ENCODE results near the gene VAC14. TPM values are rescaled to one million over a fixed set of nuclear protein-coding genes. Genes with fewer than 3 reads are reported as not detected.
A peak's percentile ranks its signal among the peaks of the same experiment; 100 is the strongest.

The VAC14 gene
- polyA plus RNA-seq, 1 experiment = 50.7 TPM

- ChIA-PET CTCF (interaction anchor here (1.1 to 11.1 kb wide), 4 partner anchors 18 to 93 kb away, joined by 3 to 117 read pairs (median 18); no protein-coding TSS in a partner anchor), POLR2A (interaction anchor here (0.6 kb wide), 1 partner anchor 772 kb away, joined by 21 read pairs; no protein-coding TSS in a partner anchor)
- no peak for DNase-seq (ENCODE audit: low read depth)
Observed at GRCh38 chr16:70685061-70685937, 115.7 kb downstream of the VAC14 start.

GRCh38 chr16:70684146-70685060 is 116.6 kb downstream of the VAC14 start:
- ChIA-PET CTCF (interaction anchor here (1.1 to 11.1 kb wide), 3 partner anchors 19 to 94 kb away, joined by 3 to 117 read pairs (median 3); no protein-coding TSS in a partner anchor), POLR2A (no interaction called here)
- no peak for DNase-seq (ENCODE audit: low read depth)
- H3K36me3 ChIP-seq (ENCODE audit: control insufficient read depth, insufficient read depth, low read length) = peaks cover 27% of the 10 kb centered on the region
- TF ChIP-seq, protein P1, sequence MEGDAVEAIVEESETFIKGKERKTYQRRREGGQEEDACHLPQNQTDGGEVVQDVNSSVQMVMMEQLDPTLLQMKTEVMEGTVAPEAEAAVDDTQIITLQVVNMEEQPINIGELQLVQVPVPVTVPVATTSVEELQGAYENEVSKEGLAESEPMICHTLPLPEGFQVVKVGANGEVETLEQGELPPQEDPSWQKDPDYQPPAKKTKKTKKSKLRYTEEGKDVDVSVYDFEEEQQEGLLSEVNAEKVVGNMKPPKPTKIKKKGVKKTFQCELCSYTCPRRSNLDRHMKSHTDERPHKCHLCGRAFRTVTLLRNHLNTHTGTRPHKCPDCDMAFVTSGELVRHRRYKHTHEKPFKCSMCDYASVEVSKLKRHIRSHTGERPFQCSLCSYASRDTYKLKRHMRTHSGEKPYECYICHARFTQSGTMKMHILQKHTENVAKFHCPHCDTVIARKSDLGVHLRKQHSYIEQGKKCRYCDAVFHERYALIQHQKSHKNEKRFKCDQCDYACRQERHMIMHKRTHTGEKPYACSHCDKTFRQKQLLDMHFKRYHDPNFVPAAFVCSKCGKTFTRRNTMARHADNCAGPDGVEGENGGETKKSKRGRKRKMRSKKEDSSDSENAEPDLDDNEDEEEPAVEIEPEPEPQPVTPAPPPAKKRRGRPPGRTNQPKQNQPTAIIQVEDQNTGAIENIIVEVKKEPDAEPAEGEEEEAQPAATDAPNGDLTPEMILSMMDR (IDR thresholded peaks at IDR 0.05; ENCODE audit: insufficient read depth, low read depth, low read length) = no peak
- no peaks in the 10 kb centered on the region for H3K27me3 ChIP-seq (ENCODE audit: control insufficient read depth, insufficient read depth, low read length)
- peak overlapping the region; percentile 92 for H3K4me3 ChIP-seq (ENCODE audit: low read depth, low read length)

More at GRCh38 chr16:70685061-70685937, 115.7 kb downstream of the VAC14 start:
- peaks cover 22% of the 10 kb centered on the region for H3K36me3 ChIP-seq (ENCODE audit: control insufficient read depth, insufficient read depth, low read length)
- TF ChIP-seq, protein P1 (IDR thresholded peaks at IDR 0.05; ENCODE audit: insufficient read depth, low read depth, low read length) = no peak
- H3K4me3 ChIP-seq (ENCODE audit: low read depth, low read length) = peak overlapping the region; percentile 92
- H3K27me3 ChIP-seq (ENCODE audit: control insufficient read depth, insufficient read depth, low read length) = no peaks in the 10 kb centered on the region

DNA sequence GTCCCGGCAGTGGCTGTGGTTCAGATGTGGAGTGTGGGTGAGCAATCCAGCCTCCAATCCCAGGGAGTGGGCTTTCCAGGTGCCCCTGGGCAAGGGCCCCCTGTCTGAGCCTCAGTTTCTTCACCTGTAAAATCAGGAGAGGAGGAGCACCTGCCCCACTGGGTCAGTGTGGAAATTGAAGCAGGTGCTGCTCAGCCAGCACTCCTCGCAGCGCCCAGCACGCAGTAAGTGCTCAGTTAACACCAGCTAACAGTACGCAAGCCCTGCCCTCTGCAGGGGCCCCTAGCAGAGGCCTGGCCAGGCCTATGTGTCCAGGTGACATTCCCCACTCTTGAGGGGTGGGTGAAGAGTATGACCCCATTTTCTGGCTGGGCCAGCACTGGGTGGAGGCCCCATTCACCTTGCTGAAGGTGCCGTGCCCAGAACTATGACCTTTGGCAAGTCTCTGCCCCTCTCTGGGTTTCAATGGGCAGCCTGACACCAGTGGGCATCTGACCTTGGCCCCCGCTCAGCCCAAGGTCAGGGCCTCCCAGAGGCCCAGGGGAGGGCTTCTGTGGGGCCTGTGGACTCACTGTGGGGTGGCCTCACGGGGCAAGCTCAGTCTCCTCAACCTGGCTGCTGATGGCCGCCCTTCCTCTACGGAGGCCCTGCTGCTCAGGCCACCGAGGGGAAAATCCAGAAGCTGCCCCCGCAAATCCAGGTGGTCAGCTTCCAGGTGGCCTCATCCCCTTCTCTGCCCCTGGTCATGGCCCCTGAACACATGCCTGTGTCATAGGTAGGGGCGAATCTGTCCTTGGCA is 117.6 kb downstream of the VAC14 start:
- Histone ChIP-seq H3K27me3 (ENCODE audit: control insufficient read depth, insufficient read depth, low read length) (no peaks in the 10 kb centered on the region), H3K4me3 (ENCODE audit: low read depth, low read length) (peak overlapping the region; percentile 92), H3K36me3 (ENCODE audit: control insufficient read depth, insufficient read depth, low read length) (peaks cover 36% of the 10 kb centered on the region)
- DNase-seq (ENCODE audit: low read depth) = no peak
- POLR2A ChIA-PET = no interaction called here
- TF ChIP-seq, protein P1 (IDR thresholded peaks at IDR 0.05; ENCODE audit: insufficient read depth, low read depth, low read length) = no peak
- CTCF ChIA-PET = interaction anchor here (1.4 to 11.1 kb wide), 4 partner anchors 55 to 95 kb away, joined by 3 to 117 read pairs (median 8); no protein-coding TSS in a partner anchor

DNA sequence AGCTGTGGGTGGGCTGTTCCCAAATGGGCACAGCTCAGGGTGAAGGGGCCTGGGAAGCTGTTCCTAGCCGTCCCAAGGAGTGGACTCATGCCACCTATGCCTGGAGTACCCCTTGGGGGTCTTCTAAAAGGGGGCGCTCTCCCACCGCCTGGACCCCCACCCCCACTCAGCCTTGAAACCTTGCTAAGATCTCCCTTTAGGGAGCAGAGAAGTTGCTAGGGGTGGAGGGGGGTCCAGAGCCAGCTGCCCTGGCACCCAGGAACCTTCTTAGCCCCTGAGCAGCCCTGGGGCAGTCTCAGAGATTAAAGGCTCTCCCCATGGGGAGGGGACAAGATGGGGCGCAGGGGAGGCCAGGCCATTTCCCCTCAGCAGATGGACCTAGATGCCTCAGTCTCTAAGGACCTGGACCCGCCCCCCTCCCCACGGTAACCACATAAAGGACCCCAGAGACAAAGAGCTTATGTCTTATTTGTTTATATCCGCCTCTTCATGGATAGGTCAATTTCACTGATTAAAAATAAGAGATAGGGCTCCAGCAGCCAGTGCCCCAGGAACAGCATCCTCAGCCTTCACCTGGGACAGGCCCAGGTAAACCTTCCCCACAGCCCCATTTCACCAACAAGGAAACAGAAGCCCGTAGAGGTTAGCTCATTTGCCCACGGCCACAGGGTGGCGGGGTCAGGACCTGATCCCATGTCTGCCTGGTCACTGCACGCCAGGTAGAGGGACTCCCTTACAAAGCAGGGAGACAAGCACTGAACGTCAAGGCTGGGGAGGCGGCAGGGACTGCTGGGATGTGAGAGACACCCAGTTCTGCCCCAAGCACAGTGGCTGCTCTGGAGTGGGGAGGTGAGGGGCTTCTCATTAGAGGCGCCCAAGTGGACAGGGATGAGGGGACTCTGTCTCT is 118.5 kb downstream of the VAC14 start:
- DNase-seq (ENCODE audit: low read depth) = no peak
- H3K4me3 ChIP-seq (ENCODE audit: low read depth, low read length) = peak overlapping the region; percentile 92
- peaks cover 44% of the 10 kb centered on the region for H3K36me3 ChIP-seq (ENCODE audit: control insufficient read depth, insufficient read depth, low read length)
- POLR2A ChIA-PET = no interaction called here
- TF ChIP-seq, protein P1 (IDR thresholded peaks at IDR 0.05; ENCODE audit: insufficient read depth, low read depth, low read length) = no peak
- CTCF ChIA-PET = interaction anchor here (1.9 to 11.1 kb wide), 4 partner anchors 52 to 89 kb away, joined by 4 to 117 read pairs (median 9); no protein-coding TSS in a partner anchor
- no peaks in the 10 kb centered on the region for H3K27me3 ChIP-seq (ENCODE audit: control insufficient read depth, insufficient read depth, low read length)
